Fibroblast of peridontal ligament (primary cell): ENCODE results near the gene CPA5.
"Not testable (repeated sequence)": the region's sequence is repeated elsewhere in the genome, so short reads cannot be mapped to it uniquely, and the experiment has no call there.

Experiments
- DNase-seq: peaks from one replicate; pipeline ENCODE4 v3.0.0-alpha.2; 2010; ENCODE audit errors: extremely low read depth

The CPA5 gene

GRCh38 chr7:130344271-130344866 is at the start of gene CPA5:
TSS of gene CPA5 (plus strand) at chr7:130344816. CDS start at chr7:130346486, 1,670 bp downstream.
- DNase-seq = no peak

DNA sequence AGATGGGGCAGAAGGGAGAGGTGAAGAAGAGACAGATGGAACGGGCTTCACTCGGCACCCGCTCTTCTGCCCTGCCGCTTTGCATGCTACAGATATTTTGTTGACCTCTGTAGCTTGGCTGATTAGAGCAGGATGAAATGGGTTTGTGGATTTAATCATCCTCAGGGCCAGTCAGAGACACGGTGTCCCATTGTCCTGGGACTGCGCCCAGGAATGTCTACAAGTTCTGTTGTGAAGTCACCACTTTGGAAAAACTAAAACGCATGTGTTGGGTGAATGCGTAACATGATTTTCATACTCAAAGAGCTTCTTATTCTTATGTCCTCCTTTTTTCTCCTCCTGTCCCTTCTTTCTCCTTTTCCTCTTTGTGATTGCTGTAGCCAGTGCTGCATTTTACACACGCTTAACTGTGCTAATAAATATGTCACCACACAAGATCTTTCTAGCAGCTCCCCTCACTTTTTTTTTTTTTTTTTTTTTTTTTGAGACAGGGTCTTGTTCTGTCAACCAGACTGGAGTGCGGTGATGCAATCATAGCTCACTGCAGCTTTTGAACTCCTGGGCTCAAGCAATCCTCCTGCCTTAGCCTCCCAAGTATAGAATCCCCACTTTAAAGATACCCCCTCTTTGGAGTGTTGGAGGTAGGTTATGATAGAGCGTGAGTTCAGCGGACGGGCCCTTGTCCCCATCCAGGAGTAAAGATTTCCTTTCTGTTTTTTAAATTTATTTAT is 48.2 kb upstream of the CPA5 start:
- DNase-seq = no peak

DNA sequence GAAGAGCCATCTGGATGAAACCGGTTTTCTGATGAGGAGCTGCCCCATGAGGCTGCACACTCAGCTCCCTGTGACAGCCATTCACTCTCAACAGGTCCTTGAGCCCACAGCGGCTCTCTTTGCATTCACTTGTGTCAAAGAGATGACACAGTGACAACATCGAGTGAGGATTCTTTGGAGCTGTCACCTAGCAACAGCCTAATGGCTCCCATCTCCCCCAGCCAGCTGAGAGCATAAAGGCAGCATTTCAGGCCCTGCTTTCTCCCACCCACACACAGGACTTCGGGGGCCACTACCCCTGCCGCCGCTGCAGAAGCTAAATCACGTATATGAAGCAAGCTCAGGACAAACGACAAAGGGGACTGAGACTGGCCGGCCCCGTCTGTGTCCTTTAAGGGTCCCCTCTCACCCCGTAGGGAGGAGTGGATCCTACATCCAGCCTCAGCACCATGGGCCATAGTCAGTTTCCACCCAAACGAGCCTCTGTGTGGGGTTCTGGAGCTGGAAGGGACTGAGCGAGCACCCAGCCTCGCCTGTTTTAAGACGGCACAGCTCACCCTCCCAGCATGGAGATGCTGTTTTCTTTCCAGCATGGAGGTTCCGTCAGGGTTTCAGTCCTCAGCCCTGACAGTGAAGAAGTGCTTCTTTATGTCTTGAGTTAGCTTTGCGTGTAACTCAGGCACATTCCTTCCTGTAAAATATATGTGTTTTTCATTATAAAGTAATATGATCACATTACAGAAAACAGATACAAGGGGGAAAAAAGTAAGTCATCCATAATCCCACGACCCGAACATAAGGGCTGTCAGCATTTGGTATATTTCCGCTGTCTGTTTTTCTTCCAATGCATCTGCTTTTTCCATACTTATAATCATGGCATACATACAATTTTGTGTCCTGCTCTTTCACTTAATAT is 46.7 kb upstream of the CPA5 start:
- DNase-seq = no peak

DNA sequence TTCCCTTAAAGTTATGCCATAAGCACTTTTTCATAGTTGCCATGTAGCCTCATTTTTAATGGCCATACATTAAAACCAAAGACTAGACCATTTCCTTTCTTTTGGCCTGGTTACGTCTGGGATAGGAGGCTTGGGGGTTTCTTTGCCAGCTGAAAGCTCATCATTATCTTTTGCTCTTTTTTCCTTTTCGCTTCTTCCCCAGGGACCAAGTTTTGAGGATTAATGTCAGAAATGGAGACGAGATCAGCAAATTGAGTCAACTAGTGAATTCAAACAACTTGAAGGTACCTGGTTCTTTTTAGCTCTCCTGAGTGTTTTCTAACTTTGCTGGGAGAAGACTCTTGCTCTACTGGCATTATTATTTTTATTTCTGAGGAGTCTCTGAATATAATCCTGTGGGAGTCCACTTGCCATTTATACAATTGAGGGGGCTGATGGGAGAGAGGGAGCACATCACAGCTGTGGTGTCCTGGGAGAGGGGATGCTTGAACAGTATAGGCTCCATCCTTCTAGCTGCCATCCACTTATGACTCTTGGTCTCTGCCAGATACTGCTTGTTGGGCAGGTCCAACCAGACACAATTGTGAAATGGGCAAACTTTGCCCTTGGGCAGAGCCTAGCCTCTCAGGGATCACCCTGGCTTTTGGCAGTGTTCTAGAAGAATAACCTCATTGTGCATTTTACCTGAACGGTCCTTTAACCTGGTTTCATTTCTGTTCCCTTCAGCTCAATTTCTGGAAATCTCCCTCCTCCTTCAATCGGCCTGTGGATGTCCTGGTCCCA is 45.9 kb upstream of the CPA5 start:
- DNase-seq = no peak

DNA sequence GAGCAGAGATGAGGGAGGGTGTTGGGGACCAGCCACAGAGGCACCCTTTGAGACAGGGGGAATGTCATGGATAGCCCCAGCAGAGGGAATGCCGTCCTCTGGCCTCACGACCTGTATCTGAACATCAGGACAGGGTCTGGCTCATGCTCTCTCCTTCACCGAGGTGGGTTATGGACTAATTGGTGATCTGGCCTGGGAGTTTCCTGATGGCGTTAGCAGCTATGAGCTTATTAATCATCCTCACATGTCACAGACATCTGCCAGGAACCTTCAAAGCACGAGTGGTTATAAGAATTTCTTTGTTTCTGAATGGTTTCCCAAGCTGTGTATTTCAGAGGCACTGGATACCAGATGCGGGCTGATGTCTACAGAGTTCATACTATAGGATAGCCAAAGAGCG is 44.8 kb upstream of the CPA5 start:
- no peak for DNase-seq

DNA sequence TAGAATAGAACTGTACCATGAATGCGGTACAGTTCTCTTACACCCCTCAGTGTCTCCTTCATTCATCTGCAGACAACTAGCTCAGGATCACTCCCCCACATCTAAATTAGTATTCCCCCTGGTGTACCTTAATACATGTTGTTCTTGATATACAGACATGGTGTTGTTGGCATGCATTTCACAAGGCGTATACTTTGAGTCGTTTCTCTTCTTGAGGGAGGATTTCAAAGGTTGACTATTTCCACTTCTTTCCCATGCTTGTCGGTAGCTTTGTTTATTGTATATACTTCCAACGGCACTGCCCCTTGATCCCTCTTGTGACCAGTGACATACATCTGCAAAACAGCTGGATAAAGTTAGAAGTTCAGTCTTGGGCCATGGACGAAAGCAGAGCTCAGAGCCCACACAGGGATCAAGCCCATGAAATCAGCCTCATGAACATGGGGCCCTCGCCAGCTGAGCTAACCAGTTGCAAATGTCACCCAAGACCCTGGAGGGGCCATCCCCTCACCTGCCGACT is 43.1 kb upstream of the CPA5 start:
- no peak for DNase-seq

GRCh38 chr7:130302649-130303048 is 42.0 kb upstream of the CPA5 start:
- no peak for DNase-seq

DNA sequence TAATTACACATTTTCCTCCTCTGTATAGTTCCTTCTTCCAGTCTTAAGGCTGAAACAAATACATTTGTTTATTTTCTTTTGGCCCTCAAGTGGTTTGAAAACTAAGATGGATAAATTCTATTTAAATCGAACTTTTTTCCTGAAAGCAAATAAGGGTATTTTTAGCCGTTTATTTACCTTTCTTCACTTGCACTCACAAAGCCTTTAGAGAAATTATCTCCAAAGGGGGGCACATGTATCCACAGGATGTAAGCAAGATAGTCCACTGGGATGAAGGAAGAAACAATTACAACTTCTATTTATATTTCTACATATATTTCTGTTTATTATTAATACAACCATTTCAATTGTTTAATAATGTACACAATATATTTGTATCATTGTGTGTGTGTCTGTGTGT is 41.5 kb upstream of the CPA5 start:
- no peak for DNase-seq

- no peak for DNase-seq
Observed at GRCh38 chr7:130303551-130303950, 41.1 kb upstream of the CPA5 start.

- no peak for DNase-seq
Observed at GRCh38 chr7:130303982-130304381, 40.6 kb upstream of the CPA5 start.

DNA sequence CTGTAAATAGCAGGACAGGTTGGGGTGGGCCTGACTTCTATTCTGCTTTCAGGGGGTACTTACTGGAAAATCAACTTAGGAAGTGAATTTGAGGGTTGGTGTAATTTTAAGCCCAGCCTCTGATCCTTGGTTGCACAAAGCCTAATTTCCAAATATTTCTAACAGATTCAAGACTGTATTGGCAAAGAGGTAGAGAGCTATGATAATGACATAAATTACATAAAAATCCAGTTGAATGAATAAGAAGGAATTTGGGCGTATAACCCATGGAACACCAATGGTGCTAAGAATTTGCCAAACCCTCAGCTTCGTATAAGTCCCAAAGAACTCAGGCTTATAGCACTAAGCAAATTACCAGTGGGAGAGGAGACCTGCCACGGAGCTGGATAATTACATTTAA is 39.7 kb upstream of the CPA5 start:
- no peak for DNase-seq

GRCh38 chr7:130305433-130306042 is 39.1 kb upstream of the CPA5 start:
- DNase-seq = no peak

DNA sequence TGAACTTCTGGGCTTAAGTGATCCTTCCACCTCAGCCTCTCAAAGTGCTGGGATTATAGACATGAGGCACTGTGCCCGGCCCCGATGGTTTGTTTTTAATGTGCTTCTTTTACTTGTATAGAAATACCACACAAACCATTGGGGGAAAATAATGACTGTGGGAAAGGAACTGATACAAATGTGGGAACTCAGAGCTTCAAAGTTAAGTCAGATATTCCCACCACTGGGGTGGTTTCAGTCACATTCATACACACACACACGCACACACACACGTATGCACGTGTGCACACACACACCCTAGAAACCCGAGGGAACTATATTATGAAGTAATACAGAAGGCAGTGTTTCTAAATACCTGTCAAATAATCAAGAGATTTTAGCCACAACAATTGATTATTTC is 34.6 kb upstream of the CPA5 start:
- no peak for DNase-seq

- DNase-seq = no peak
Observed at GRCh38 chr7:130314305-130314704, 30.3 kb upstream of the CPA5 start.

DNA sequence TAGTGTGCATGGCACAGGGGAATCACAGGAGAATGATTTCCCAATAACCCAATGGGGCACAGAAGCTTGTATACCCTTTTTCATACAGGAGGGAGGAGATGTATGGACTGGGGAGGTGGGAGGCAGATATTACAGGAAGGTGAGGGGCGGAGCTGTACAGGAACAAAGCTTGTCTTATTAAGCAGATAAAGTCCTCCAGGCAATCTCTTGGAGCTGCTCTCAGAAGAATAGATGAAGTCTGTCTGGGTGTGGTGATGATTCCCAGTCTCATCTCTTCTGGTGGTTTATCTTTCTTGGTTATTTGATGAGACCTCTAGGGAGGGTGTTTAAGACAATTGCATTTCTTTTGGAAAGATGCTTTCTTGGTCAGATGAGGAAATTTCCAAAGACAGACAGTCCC is 25.1 kb upstream of the CPA5 start:
- DNase-seq = no peak

DNA sequence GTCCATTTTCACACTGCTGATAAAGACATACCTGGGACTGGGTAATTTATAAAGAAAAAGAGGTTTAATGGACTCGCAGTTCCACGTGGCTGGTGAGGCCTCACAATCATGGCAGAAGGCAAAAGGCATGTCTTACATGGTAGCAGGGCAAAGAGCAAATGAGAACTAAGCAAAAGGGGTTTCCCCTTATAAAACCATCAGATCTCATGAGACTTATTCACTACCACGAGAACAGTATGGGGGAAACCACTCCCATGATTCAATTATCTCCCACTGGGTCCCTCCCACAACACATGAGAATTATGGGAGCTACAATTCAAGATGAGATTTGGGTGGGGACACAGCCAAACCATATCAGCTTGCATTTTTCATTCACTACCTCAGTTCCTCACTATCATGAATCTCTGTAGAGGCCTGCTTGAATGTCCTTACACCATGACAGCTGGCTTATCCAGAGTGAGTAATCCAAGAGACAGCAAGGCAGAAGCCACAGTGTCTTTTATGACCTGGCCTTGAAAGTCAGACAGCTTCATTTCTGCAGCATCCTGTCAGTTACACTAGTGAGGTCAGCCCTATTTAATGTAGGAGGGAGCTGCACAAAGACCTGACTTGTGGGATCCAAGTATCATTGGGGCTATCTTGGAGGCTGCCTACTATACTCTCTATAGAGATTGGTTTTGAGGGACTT is 22.9 kb upstream of the CPA5 start:
- not testable (repeated sequence) for DNase-seq

GRCh38 chr7:130322615-130323014 is 22.0 kb upstream of the CPA5 start:
- DNase-seq = no peak

DNA sequence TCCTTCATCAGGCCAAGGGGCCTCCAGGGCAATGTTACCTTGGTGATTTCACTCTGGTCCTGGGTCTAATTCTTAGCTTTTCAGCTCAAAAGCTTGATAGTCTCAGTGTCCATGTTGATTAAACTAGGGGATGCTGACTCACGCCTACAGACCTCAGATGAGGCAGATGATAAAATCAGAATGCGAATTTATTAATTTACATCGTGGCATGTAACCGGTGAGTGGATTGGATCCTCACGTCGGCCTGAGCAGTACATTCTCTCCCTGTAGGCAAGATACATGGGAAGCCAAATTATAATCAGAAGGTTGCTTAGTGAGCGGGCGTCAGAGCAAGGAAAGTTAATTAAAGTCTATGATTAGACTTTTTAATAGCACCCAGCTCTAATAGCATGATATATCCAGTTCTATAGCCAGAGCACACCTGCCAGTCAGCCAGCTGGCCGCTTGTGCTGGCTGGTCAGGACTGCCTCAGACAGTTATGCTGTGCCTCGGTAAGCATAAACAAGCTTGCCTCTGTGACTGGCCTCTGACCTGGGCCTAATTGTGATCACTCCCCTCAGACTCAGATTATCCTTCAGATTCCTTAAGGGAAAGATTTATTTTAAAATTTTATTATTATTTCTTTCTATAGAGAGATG is 20.2 kb upstream of the CPA5 start:
- no peak for DNase-seq

DNA sequence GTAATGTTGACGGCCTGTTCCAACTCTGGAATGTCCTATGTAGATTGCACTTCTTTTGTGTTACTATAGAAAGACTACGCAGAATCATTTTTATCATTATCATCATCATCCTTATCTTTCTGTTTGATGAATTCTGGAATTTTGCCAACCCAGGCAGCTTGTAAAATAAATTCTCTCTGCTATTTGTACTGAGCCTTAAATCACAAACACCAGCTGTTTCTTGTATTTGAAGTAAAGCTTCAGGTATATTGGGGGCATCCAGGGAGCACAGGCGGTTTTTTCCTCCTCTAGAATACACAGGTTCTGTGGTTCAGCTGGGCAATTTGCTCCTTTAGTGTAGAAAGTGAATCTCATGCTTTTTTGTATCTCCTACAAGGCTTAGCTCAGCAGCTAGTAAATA is 14.9 kb upstream of the CPA5 start:
- no peak for DNase-seq
